ENCODE results near the gene CDH13. TPM values are rescaled to one million over a fixed set of nuclear protein-coding genes. Genes with fewer than 3 reads are reported as not detected.

Gene CDH13
- total RNA-seq, 1 donor from 2014 or later = 166 TPM

- no peak for DNase-seq
- intact Hi-C loops (cut with DNase I) = no loop called here
- no peak for ATAC-seq (ENCODE audit: poor library complexity)
Measured at GRCh38 chr16:83019963-83020362, 393.2 kb downstream of the CDH13 start.

- DNase-seq (no peak), ATAC-seq (ENCODE audit: poor library complexity) (no peak)
- intact Hi-C loops (cut with DNase I) = no loop called here
Measured at GRCh38 chr16:83021045-83021444, 394.3 kb downstream of the CDH13 start.

GRCh38 chr16:83021746-83022145 is 395.0 kb downstream of the CDH13 start:
- intact Hi-C loops (cut with DNase I) = no loop called here
- DNase-seq (no peak), ATAC-seq (ENCODE audit: poor library complexity) (no peak)

- no peak for ATAC-seq (ENCODE audit: poor library complexity)
- no peak for DNase-seq
- intact Hi-C loops (cut with DNase I) = no loop called here
Measured at GRCh38 chr16:83023011-83023410, 396.2 kb downstream of the CDH13 start.

GRCh38 chr16:83023640-83024039 is 396.9 kb downstream of the CDH13 start:
- no peak for ATAC-seq (ENCODE audit: poor library complexity)
- intact Hi-C loops (cut with DNase I) = no loop called here
- no peak for DNase-seq

- no peak for ATAC-seq (ENCODE audit: poor library complexity)
- intact Hi-C loops (cut with DNase I) = no loop called here
Measured at GRCh38 chr16:83027973-83028372, 401.2 kb downstream of the CDH13 start.

GRCh38 chr16:83029467-83029866 is 402.7 kb downstream of the CDH13 start:
- intact Hi-C loops (cut with DNase I) = no loop called here
- ATAC-seq (ENCODE audit: poor library complexity) = peak; percentile 44

More at GRCh38 chr16:83027973-83028372, 401.2 kb downstream of the CDH13 start:
- DNase-seq = no peak

GRCh38 chr16:83031524-83031923 is 404.8 kb downstream of the CDH13 start:
- DNase-seq (no peak), ATAC-seq (ENCODE audit: poor library complexity) (no peak)
- intact Hi-C loops (cut with DNase I) = no loop called here

More at GRCh38 chr16:83029467-83029866, 402.7 kb downstream of the CDH13 start:
- no peak for DNase-seq

GRCh38 chr16:83037102-83037501 is 410.3 kb downstream of the CDH13 start:
- DNase-seq (no peak), ATAC-seq (ENCODE audit: poor library complexity) (no peak)
- intact Hi-C loops (cut with DNase I) = no loop called here

GRCh38 chr16:83037884-83038283 is 411.1 kb downstream of the CDH13 start:
- DNase-seq = no peak
- intact Hi-C loops (cut with DNase I) = no loop called here
- ATAC-seq (ENCODE audit: poor library complexity) = no peak

GRCh38 chr16:83040174-83040573 is 413.4 kb downstream of the CDH13 start:
- intact Hi-C loops (cut with DNase I) = no loop called here
- ATAC-seq (ENCODE audit: poor library complexity) = no peak
- no peak for DNase-seq

GRCh38 chr16:83044589-83044988 is 417.8 kb downstream of the CDH13 start:
- intact Hi-C loops (cut with DNase I) = no loop called here
- ATAC-seq (ENCODE audit: poor library complexity) (no peak), DNase-seq (no peak)

GRCh38 chr16:83045790-83046189 is 419.0 kb downstream of the CDH13 start:
- ATAC-seq (ENCODE audit: poor library complexity) (no peak), DNase-seq (no peak)
- intact Hi-C loops (cut with DNase I) = no loop called here

- DNase-seq = no peak
- intact Hi-C loops (cut with DNase I) = no loop called here
- no peak for ATAC-seq (ENCODE audit: poor library complexity)
Measured at GRCh38 chr16:83046664-83047063, 419.9 kb downstream of the CDH13 start.

- ATAC-seq (ENCODE audit: poor library complexity) (no peak), DNase-seq (no peak)
- intact Hi-C loops (cut with DNase I) = no loop called here
Measured at GRCh38 chr16:83051451-83051850, 424.7 kb downstream of the CDH13 start.

- intact Hi-C loops (cut with DNase I) = no loop called here
- ATAC-seq (ENCODE audit: poor library complexity) = no peak
- DNase-seq = no peak
Measured at GRCh38 chr16:83054283-83054682, 427.5 kb downstream of the CDH13 start.

GRCh38 chr16:83058376-83058775 is 431.6 kb downstream of the CDH13 start:
- DNase-seq (no peak), ATAC-seq (ENCODE audit: poor library complexity) (no peak)
- intact Hi-C loops (cut with DNase I) = no loop called here

- intact Hi-C loops (cut with DNase I) = no loop called here
- ATAC-seq (ENCODE audit: poor library complexity) (peak; percentile 22), DNase-seq (no peak)
Measured at GRCh38 chr16:83059237-83059636, 432.5 kb downstream of the CDH13 start.

- DNase-seq (no peak), ATAC-seq (ENCODE audit: poor library complexity) (no peak)
- intact Hi-C loops (cut with DNase I) = no loop called here
Measured at GRCh38 chr16:83066011-83066410, 439.2 kb downstream of the CDH13 start.

GRCh38 chr16:83066881-83067280 is 440.1 kb downstream of the CDH13 start:
- intact Hi-C loops (cut with DNase I) = no loop called here
- DNase-seq (no peak), ATAC-seq (ENCODE audit: poor library complexity) (no peak)

- DNase-seq = no peak
- intact Hi-C loops (cut with DNase I) = no loop called here
- ATAC-seq (ENCODE audit: poor library complexity) = no peak
Measured at GRCh38 chr16:83068686-83069085, 441.9 kb downstream of the CDH13 start.

Measured in Right ventricle myocardium superior (tissue), 1 donor.